NCI-H2081 treated with DMSO at 0.1 percent for 48 hours (cell line): ENCODE measurements around the gene AATF.

ENCODE experiments used
- DNase-seq: peaks from one replicate; lab custom pipeline; 2025; lab: John Stamatoyannopoulos, UW

The AATF gene, protein sequence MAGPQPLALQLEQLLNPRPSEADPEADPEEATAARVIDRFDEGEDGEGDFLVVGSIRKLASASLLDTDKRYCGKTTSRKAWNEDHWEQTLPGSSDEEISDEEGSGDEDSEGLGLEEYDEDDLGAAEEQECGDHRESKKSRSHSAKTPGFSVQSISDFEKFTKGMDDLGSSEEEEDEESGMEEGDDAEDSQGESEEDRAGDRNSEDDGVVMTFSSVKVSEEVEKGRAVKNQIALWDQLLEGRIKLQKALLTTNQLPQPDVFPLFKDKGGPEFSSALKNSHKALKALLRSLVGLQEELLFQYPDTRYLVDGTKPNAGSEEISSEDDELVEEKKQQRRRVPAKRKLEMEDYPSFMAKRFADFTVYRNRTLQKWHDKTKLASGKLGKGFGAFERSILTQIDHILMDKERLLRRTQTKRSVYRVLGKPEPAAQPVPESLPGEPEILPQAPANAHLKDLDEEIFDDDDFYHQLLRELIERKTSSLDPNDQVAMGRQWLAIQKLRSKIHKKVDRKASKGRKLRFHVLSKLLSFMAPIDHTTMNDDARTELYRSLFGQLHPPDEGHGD

DNA sequence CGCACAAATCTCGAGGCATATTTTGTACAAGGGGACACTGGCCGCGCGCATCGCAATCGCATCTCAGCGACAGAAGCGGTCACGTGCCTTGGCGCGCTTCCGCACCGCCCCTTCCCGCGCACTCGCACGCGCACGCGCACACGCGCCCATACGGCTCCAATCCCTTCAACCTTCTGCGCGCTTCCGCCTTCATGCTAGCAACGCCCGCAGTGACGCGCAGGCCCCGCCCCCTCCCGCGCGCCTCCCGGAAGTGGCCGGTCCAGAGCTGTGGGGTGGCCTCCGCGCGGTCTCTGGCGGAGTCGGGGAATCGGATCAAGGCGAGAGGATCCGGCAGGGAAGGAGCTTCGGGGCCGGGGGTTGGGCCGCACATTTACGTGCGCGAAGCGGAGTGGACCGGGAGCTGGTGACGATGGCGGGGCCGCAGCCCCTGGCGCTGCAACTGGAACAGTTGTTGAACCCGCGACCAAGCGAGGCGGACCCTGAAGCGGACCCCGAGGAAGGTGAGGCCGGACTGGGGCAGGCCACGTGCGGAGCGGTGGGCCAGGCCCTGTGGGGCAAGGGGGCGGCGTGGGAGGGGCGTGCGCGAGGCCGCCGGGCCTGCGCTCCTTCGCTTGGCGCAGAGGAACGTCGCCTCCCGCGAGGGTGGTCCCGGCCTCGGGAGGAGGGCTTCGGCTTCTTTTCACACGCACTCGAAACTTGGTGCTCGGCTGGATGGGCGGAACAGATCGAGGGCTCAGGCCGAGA is at the start of gene AATF:
TSS of gene AATF (plus strand) at position 238 of the 744 bp plus-strand sequence. CDS start at position 410, 172 bp downstream.
- peak; percentile 82 for DNase-seq

DNA sequence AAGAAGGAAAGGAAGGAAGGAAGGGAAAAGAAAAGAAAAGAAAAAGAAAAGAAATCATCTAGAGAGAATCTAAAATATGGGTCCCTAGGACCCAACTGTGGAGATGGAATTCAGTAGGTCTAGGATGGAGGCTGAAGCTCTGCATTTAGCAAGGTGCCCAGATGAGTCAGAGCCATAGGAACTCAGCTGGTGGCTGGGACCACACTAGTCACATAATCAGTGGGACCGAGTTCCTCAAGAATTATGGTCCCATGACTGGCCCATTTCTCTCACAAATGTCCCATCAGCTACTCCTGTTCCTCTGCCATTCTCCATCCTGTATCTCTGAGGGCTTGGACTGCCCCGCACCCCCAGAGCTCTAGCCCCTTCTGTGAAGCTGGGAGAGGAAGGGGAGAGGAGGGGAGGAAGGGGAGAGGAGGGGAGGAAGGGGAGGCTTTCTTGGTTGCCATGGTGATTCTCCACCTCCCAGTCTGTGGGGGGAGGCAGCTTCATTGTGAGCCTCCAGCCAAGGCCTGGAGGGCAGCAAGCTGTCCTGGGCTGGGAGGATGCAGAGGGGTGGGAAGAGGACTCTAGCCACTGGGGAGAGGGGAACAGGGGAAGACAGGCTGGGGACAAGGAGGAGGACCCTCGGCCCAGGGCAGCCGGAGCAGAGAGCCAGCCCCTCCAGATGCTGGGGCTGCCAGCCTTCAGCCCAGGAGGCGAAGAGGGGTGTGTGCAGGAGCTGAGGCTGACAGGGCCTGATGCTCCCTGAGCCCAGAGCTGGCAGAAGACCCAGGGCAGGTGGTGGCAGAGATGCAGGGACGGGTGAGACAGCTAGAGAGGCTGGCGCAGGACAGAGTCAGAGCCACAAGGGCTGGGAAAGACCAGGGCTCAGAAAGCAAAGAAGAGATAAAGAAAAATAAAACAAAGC is 49.2 kb upstream of the AATF start:
- no peak for DNase-seq

DNA sequence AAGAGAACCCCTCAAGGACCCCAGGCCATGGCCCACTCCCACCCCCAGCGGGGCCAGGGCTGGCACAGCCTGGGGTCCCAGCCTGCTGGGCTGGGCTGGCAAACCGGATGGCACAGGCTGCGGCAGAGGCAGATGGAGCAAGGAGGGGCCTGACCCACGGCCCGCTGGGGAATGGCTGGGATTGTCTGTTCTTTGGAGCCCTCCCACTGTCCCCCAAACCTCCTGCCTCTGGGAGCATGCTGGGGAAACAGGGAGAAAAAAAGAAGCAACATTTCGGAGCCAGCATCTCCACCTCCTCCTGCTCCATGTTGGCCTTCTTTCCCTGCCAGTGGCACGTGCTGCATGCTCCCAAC is 48.6 kb upstream of the AATF start:
- DNase-seq, result no peak

DNA sequence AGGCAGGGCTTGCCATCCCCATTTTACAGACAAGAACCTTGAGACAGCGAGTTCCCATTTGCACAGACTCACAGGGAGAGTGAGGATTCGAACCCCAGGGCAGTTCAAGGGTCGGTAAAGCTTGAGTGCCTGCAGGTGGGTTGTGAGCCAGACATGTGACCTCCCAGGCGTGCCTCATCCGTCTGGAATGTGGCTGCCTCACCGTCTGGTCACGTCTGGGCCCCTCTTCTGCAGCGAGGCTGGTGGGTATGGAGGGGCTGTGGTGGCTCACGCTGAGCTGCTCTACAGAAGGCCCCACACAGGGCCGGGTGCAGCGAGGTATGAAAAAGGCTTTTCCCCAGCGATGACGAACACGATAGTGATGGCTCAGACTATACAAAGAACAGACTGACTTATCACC is 47.2 kb upstream of the AATF start:
- DNase-seq, result no peak

DNA sequence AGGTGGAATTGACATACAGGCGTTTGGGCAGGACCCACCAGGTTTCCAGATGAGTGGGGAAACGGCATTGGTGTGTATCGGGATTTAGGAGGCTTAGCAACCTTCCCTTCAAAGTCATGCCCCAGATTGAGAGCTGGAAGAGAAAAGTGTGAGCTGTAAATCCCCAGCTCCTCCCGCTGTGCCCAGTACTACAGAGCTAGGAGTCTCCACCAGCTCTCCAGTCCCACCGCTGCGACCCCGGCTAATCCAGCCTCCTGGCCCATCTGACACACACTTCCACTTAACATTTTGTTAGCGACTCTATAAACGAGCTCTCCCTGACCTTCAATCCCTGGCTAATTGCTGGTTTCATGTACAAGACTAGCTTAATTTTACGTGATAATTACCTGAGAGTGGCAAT is 41.3 kb upstream of the AATF start:
- DNase-seq, result no peak

DNA sequence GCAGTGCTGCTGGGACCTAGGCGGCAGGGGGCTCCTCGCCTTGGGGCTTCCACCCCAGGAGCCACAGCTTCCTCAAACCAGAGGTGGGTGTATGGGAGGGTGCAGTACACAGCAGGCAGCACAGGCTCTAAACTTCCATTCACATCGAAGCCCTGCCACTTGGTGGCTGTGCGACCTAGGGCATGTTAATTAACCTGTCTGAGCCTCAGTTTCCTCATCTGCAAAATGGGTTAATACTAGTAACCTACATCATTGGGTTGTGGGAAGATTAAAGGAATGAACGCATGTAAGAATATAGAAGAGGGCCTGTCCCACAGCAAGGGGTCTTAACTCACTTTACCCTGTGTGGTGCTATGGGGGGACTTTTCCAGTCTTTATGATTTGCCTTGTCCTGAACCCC is 38.2 kb upstream of the AATF start:
- no peak for DNase-seq

DNA sequence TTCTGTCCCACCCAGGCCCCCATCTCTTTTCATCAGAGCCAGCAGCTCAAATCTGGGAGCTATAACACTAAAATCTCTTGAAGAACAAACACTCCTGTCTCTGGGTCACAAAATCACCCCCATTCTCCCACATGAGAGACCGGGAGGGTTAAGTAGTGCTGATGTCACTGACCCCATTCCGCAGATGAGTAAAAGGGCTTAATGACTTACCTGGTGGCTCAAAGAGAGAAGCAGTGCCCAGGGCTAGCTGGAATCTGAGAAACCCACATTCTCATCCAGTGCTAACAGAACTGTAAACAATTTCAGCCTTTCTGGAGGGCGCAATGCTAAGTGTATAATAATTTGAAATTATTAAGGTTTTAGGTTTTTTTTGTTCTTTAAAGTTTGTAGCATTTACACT is 37.8 kb upstream of the AATF start:
- no peak for DNase-seq

DNA sequence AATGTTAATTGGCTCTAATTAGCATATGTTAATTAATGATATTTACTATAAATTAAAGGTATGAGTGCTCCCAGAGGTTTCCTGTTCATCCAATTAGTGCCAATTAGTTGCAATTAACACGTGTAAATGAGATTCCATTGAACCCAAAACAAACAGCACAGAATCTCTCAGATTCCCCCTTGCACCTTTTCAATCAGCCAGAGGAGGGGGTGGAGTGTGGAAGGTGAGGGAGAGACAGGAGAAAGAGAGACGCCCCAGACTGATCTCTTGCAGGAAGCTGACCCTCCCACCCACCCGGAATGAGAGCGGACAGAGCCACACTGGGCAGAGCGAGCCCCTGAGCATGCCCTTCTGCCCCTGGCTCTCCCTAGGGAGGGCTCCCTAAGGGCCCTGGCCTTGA is 35.6 kb upstream of the AATF start:
- DNase-seq, result no peak

DNA sequence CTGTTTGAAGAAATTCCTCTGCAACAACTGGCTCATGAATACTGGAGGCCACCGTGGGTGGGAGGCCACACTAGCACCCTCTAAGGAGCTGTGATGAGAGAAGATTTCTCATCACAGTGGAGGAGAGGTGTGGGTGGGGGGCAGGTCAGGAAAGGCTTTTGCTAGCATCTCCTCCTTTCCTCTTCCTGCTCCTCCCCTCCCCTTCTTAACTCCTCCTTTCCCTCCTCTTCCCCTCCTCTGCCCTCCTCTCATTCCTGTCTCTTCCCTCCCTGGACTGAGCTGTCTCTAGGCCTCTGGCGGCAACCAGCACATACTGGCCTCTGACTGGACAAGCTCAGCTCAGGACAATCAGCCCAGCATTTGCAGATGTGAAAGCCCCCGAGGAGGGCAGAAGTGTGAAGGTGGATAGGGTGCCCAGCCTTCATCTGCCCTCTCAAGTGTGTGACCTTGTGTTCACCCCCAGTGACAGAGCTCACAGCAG is 30.5 kb upstream of the AATF start:
- DNase-seq, result no peak

DNA sequence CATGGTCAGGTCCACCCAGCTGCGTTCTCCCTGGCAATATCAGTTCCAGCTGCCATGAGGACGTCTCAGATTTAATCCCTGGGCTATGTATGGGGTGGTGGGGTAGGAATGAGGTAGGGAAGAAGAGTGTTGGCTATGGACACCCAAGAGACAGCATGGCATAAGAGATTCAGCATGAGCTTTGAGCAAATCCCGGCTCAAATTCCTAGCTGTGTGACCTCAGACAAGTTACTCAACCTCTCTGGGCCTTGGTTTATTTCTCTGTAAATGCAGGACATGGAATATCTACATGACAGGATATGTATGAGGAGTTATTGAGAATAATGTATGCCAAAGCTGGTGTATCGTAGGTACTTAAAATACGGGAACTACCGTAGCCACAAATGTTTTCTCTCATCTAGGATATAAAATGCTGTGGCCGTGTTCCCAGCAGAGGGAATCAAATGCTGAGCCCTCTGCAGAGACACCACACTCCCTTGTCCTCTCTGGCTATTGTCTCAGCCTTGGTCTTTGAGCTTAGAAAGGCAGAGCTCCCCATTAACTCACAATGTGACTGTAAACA is 29.3 kb upstream of the AATF start:
- DNase-seq, result no peak

DNA sequence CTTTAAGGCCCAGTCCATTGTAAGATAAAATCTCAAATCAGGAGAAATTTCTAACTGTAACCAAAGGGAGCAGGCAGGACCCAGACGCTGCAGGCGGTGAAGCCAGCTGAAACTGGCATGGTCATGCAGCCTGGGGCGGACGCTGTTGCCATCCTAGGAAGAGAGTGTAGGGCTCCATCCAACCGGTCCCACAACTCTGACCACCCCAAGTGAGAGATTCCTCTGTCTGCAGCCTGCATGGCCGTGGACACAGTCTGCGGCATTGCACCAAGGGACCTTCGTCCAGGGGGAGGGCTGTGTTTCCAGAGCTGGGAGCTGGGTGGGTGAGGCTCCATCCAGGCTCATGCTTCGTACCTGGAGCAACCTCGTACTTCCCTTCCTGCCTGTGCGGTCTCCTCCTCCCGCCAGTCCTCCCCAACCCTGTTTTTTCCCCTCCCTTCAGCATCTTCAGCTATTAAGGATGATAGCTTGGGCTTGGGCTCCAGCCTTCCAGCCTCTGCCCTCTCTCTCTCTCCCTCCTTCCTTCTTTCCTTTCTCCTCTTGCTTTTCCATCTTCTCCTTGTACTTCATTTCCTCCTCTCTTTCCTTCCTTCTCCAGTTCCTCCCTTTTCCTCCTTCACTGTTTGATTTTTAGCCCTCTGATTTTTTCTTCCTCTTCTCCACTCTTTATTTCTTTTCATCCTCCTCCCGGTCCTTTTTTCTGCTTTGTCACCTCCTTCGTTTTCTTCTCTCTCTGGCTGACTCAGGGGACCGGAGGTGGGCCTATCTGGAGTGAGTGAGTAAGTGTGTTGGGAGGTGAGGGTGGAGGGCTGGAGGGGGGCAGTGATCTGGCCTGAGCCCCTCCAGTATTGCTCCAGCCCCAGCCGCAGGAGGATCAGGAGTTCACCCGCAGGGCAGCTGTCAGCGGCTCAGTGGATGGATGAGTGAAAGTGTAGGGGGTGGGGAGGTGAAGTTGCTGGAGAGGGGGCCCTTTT is 28.4 kb upstream of the AATF start:
- DNase-seq, result no peak

DNA sequence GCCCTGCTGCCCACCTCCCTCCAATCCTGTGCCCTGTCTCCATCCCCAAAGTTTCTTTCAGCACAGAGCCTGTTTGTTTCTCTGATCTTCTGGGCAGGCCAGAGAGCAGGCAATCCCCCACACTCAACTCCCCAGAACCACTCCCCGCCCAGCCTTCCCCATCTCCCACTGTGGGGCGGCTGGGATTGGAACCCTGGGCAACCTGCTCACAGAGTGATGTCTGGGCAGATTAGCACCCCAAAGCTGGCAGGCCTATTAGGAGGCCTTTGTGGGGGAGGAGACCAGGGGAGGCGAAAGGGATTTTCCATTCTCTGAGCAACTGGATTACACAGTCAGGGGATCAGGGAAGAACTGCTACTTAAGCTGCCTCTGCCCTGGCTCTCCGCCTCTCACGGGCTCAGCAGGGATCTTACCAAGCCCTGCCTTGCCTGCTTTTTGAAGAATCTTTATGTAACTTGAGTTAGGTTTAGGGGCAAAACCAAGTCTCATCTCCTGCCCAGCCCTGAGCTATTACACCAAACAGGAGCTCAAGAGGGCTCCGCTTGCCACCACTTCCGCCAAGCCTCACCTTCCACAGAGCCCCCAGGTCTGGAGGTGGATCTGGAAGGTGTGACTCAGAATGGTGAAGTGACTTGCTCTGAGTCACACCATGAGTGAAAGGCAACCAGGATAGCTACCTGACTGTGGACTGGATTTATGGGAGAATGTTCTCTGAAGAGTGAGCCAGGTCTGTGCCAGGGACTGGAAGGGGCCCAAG is 27.5 kb upstream of the AATF start:
- DNase-seq, result no peak

DNA sequence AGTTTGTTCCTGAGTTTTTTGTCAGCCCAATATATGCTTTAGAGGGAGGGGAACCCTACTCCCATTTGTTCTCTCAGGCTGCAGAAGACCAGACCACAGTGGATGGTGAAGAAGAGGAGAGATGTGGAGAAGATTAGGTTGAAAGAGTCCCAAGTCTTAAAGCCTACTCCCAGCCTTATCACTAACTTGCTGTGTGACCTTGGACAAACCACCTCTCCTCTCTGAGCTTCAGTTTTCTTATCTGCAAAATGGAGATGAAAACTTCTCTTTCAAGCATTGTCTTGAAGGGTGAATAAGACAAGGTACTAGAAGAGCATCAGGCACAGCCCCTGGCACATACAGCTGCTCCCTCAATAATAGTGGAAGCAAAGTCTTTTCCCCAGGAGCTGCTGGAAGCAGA is 26.6 kb upstream of the AATF start:
- DNase-seq, result no peak

DNA sequence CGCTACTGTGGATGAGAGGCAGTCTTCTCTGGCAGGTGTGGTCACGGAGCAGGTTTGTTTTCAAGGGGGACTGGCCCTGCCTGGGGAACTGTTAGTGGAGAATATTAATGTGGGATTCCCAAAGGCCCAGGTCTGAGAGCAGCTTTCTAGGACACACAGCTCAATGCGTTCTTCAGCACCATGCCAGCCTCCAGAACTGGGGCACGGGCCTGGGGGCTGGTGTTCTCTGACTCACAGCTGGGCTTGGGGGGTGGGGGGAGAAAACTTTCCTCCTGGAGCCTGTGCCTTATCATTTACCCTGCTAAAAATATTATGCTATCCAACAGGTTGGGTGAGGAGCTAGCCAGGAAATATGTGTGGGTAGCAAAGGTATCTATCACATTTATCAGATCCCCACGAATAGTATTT is 24.9 kb upstream of the AATF start:
- no peak for DNase-seq

DNA sequence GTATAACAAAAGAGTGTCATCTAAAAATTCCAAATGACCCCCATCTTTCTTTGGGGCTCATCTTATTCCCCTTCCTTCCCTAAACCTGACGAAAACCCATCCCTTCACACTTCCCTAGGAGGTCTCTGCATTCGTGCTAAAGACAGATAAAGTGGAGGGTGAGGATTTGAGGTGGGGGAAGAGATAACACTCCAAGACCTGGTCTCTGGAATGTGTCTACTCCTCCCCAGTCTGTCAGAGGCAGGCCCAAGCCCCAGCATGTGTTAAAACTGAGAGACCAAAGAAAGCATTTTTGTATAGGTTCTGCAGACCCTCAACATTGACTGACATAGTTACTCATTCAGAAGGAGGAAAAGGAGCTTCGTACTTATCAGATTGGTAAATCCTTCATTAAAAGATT is 22.5 kb upstream of the AATF start:
- DNase-seq, result no peak

DNA sequence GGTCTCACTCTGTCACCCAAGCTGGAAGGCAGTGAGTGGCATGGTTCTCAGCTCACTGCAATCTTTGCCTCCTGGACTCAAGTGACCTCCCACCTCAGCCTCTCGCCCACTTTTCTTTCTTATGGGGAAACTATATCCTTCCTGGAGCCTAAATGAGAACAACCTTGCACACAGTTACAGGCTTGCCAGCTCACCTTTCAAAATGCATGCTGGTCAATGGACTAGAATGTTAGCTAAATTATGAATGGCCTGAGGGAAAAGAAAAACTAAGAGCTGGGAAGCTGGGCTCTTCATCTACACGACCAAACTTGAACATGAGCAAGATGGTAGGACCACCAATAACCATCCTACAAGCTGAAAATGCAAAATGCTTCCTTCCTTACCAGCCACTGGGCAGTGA is 22.1 kb upstream of the AATF start:
- DNase-seq, result no peak

DNA sequence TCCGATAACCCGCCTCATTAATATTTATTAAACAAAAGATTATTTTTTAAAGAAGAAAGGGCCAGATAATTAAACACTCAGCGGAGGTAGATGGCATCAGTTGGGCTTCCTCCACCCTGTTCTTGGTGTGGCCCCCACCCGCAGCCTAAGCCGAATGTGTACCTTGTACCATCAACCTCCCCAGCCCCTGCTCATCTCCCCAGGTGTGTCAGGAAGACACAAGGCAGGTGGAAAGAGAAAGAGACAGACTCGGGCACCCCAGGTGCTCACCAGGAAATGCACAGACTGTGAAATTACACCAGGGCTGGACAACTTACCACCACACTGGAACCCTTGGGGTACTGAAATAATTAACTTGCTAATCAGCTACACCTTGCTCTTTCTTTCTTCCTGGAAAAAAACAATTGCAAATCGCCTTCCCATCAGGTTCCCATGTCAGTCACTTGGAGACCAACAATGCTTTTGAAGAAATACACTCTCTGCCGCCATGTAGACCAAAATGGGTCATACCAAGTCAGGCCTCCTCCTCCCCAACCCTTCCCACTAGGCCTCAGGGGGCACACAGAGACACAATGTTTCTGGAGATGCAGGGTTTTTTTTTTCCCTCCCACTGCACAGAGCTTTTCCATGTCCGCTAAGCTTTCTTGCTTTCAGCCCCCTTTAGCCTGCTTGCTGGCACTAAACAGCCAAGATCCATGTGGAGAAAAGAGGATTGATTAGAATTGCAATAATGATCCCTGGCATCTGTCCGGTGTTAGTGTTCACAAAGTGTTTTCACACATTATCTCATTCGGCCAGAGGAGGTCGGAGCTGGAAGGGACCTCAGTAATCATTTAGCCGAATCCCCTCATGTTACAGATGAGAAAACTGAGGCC is 20.0 kb upstream of the AATF start:
- no peak for DNase-seq

DNA sequence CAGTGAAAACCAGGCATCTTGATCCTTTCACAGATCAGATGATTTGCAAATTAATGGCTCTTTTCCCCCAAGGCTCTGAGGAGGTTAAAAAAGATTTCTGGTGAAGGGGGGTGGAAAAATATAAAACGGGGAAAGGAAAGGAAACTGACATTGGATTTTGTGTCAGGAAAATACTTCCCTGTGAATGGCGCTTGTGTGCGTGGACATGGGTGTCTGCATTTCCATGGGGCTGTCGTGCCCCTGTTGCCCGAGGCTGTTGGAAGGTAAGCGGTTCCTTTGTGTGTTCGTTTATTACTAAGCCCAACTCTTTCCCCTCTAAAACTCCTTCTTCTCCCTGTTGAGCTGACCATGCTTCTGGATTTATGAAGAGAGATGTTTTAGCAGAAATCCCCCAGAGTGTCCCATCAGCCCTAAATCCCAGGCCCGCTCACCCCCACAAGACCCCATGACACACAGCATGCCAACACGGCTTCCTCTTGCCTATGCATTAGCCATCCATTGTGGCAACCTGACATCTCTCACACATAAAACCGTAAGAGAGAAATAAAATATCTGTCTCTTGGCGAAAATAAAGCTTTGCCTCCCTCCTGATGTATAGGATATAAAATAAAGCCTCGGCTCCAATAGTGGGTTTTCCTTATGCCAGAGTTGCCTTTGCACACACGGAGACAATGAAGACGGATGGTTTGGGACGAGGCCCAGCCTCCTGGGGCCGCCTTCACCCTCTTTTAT is 18.7 kb upstream of the AATF start:
- no peak for DNase-seq
